Stimulated activated CD4-positive, alpha-beta T cell treated with anti-CD3 and anti-CD28 coated beads, Interleukin-1b, Interleukin-23, amount 100 ng/mL, for 1 hour (primary cell): ENCODE results near the gene BPIFA3.

ENCODE experiments used
- DNase-seq, 2 donors: peaks; one replicate each; pipeline ENCODE4 v3.0.0-alpha.2; 2020; ENCODE audit warnings: low read depth in 2 of 2

BPIFA3 gene

DNA sequence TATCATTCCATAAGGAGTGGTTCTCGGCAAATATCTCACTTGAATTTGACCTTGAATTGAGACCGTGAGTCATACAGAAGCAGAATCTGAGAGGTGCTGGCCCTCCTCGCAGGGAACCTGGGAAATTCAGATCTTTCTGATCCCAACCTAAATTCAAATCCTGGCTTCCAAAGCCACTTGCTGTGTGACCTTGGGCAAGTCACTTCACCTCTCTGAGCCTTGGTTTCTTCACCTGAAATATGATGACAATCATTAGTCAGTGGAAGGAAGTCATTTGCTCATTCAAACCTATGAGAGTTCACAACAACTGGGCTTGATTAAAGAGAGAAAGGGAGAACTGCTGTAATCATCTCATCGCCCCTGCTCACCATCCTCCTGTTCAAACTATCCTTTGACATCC is 7.2 kb downstream of the BPIFA3 start:
- DNase-seq, result no peak

DNA sequence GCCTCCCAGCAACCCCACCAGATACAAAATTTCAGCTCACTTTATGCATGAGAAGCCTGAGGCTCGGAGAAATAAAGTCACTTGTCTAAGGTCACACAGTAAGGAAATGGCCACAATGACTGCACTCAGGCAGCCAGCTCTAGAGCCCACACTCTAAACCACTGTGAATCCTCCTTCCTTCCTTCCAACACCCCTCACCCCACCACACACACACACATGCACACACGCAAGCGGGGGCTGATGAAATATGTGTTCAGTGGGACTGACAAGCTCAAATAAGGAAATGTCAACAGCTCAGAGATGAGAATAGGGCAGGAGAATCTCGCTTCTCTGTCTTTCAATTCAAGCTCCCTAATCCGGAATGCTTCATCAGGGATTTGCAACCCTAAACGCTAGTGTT is 12.7 kb downstream of the BPIFA3 start:
- no peak for DNase-seq

DNA sequence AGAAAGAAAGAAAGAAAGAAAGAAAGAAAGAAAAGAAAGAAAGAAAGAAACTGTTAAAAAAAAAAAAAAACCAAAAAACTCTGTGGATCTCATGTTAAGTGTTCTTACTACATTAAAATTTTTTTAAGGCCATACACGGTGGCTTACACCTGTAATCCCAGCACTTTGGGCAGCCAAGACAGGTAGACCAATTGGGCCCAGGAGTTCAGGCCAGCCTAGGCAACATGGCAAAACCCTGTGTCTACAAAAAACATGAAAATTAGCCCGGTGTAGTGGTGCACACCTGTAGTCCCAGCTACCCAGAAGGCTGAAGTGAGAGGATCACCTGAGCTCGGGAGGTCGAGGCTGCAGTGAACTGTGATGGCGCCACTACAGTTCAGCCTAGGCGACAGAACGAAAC is 14.1 kb downstream of the BPIFA3 start:
- DNase-seq, result no peak

DNA sequence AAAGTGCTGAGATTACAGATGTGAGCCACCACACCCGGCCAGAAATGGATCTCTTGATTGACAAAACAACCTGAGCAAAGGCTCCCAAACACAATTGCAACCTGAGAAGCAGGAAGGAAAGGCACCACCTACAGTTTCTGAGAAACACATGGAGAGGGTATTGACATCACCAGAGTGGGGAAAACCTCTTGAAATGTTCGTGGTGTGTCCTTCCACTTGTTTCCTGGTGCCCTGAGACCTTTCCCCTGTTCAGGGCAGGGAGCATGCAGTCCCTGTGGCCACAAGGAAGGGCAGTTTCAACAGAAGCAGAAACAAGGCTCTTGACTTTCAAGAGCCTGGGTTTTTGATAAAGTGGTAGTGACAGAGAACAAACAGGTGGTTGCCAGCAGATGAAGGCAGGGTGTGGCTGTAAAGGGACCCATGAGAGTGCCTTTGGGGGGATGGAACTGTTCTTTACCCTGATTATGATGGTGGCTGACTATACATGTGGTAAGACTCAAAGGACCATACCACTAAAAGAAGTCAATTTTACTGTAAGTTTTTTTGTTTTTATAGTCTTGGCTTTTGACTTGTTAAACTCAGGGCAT is 15.4 kb downstream of the BPIFA3 start:
- DNase-seq, result no peak

DNA sequence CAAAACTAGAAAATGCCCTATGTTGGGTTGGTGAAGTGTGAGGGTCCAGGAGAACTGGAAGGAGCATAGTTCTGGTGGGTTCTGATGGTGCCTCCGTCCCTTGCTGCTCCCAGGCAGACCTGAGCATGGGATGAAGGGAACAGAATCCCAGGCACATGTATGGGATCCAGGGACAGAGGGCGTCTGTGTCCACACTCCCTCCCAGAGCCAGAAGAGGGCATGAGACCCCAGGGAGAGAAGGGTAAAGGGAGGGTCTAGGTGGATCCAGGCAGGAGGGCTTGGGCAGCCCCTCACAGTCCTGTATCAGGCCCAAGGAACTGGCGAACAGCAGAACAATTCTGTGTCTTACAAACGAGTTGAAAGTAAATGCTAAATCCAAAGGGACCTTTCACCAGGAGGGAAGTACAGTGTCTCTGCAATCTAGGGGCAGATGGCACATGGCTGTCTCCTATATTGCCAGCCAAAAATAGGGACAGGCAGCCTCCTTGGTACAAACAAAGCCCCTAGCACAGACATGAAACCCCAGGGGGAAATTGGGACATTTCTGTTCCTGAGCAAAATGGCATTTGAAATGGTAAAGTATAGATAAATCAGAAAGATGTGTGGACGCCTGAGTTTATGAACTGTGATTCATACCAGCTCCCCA is 16.1 kb downstream of the BPIFA3 start:
- DNase-seq, result no peak

DNA sequence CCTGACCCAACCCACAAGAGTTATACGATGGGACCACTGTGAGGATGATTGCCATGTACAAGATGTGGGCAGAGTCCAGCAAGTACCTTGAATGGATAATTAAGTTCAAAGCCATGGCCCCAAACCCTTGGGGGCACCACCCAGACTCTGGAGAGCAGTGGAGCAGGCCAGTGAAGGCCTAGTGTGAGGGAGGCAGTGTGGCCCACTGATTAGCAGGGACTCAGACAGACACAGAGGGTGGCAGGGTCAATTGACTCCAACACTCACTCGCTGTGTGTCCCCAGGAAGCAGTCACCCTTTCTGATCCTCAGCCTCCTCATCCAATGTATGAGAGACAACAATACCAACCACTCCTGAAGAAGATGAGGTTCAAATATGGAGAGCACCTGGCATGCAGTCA is 16.9 kb downstream of the BPIFA3 start:
- no peak for DNase-seq

DNA sequence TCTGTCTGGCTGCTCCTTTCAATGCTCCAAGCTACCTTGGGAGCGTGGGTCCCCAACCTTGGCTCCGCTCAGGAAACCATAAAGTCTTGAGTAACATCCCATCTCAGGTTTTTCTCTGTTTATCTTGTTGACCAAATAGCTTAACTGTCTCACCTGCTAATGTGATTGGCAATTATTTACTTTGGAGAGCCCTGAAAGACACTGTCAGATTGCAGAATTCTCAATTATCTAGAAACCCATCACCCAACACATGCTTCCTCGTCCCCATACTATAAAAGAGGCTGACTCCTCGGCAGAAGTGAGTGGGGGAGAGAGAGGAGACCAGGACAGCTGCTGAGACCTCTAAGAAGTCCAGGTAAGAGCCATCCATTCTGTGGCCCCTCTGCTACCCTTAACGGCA is 18.5 kb downstream of the BPIFA3 start, which contains the start of gene BPIFA1:
Gene BPIFA1, plus strand, starts transcription at position 301 of the 400 bp plus-strand sequence. CDS start 1,716 bp downstream, outside the sequence.
- DNase-seq, result no peak

DNA sequence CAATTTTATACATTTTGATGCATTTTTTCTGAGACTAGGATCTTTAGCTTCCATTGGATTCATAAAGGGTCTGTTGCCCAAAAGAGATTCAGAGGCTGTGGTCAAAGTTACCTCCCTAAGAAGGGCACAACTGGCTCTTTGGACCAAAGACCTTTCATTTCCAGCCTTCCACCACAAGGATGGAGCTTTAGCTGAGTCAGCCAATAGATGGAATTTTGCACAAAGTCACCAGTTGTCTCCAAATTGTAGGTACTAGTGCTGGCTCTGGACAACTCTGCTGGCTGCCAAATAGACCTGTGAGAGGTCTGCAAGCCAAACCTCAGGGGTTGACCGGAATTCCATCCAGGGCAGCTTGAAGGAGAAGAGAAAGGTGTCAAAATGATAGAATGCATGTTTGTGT is 19.2 kb downstream of the BPIFA3 start:
- no peak for DNase-seq

DNA sequence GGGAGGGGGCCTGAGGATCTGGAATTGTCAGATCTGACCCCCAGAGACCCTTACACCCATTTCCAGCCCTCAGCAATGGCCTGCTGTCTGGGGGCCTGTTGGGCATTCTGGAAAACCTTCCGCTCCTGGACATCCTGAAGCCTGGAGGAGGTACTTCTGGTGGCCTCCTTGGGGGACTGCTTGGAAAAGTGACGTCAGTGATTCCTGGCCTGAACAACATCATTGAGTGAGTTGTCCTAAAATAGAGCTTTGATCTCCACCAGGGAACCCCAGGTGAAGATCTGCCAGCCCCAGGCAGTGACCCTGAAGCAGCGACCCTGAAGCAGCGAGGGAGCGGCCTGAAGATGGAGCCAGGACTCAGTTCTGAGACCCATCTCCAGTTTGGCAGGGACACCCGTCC is 20.8 kb downstream of the BPIFA3 start:
- DNase-seq, result no peak

DNA sequence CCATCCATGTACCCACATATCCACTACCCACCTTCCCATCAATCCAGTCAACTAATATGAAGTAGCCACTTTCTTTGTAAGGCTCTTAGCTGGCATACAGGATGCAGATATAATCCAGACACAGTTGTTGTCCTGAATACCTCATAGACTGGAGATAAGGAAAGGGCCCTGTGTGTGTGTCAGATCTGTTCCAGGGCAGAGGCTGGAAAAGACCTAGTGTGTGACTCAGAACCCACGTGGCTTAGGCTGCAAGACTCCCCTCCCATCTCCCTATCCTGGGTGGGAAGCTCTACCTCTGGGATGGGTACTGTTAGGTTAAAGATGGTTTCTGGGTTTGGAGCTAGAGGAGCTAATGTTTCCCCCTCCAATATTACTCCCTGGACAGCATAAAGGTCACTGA is 22.3 kb downstream of the BPIFA3 start:
- DNase-seq, result no peak

DNA sequence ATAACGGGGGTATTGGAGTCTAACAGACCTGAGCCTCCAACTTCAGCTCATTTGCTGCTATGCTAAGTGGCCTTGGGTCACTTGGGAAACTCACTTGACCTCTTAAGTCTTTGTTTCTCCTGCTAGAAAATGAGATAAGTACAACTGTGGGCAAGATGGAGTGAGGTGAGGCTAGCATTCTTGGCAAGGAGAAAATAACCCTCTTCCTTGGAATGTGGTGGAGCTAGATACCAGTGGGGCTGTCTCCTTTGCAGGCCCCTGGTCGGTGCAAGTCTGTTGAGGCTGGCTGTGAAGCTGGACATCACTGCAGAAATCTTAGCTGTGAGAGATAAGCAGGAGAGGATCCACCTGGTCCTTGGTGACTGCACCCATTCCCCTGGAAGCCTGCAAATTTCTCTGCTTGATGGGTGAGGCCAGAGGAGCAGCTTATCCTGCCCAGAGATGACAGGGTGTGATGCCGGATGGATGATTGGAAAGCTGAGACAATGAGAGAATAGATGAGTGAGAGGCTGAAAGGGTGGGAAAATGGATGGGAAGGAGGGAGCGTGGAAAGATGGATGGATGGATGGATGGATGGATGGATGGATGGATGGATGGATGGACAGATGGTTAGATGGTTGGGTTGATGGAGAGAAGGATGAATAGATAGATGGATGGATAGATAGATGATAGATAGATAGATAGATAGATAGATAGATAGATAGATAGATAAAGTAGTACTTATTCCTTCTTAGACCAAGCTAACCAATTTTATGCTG is 23.0 kb downstream of the BPIFA3 start:
- no peak for DNase-seq

DNA sequence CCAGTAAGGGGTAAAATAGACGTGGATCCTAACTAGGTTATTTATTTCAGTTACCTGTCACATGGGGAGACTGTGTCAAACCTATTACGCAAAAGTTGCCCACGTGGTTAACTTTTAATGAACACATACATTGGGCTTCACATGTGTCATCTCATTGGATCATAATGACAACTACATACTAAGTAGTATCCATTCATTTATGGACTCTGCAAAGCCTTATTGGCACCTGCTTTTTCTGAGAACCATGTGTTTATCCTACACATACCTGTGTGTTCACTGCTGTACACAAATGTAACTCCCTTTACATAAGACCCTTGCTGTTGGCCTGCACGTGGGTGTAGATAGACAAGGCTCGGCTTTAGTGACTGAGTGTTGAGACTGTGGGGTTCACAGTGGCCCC is 23.8 kb downstream of the BPIFA3 start:
- no peak for DNase-seq

DNA sequence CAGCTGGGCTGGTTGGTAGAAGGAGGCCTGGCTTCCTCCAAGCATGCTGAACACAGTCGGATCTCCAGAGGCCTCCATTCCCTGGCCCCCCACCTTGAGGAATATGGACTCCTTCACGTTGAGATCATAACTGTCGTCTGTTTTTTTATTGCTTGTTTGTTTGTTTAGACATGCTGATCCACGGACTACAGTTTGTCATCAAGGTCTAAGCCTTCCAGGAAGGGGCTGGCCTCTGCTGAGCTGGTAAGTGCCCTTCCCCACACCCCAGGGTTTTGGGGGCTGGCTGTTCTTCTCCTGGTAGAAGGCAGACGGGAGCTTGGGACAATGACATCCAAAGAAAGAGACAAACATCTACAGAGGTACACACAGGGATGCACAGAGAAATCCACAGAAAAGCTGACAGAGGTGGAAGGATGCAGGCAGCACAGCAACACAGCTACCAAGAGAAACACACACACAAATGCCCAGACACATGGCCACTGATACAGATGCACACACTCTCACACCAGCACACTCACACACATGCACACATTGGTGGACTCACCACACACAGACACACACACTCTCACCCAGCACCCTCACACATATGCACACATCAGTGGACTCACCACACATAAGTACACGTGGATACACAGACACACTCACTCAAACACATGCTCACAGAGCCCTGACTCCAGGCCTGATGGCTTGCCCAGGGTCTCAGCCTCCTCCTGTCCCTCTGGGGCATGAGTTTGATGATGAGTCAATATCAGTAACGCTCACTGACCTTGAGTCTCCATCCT is 25.4 kb downstream of the BPIFA3 start:
- no peak for DNase-seq

DNA sequence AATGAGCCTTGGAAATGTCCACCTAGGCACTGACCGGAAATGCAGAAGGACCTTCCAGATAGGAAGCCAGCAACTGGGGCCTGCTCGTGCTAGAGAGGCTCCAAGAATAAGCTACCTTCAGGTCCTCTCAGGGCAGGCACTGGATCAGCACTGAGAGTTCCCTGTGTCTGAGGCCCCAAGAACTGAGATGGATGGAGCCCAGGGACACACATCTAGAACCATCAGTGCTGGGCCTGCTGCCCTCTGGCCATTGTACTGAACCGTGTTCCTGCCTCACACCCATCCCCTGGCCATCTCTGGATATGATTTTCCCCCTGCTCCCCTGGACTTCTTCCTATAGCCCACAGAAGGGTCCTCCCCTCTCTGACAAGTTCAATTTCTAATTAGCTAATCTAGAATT is 28.9 kb downstream of the BPIFA3 start:
- DNase-seq, result no peak

DNA sequence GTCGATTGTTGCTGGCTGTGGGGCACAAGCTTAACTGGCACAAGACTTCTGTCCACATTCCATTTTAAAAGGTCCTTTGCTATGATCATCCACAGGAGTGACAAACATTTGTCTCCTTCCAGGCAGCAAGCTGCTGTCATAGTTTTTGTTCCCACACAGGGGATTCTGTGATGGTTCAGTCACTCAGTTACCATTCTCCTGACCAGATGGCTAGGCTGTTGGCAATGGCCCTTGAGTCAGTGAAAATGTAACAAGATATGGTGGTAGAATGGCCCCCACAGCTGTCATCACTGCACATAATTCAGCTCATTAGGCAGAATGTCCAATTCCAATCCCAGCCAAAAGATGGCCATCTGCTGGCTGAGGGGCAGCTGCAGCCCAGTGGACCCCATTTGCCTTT is 32.3 kb downstream of the BPIFA3 start:
- DNase-seq, result no peak

DNA sequence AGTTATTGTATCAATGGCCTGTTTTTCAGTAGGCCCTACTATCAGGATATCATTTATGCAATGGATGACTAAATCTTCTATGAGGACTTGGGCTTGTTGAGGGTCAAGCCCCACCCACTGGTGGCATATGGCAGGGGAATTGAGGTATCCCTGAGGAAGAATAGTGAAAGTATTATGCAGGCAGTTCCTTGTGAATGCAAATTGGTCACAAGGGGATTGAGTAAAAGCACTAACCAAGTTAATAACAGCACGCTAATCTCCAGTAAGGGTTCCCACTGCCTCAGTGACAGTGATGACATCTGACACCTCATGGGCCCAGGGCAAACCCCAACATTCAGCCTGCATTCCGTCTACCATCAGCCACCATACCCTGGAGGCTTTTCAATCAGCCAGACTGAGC is 33.5 kb downstream of the BPIFA3 start:
- DNase-seq, result no peak

DNA sequence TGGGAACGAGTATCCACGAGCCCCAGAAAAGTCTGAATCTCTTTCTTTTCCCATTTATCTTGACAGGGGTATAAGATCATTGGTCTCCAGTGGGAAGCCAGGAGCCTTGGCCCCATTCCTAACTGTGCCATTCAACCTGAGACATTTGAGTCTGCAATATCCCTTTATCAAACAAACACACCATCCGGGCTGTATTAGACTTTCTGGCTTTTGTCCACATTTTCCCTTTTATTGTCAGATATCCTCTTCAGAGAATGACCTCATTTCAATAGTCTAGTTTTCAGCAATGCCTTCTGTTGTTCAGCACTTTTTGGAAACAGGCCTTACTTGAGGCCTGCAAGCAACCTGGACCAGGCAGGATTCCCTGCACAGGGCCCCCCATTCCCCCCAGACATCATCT is 34.3 kb downstream of the BPIFA3 start:
- no peak for DNase-seq

DNA sequence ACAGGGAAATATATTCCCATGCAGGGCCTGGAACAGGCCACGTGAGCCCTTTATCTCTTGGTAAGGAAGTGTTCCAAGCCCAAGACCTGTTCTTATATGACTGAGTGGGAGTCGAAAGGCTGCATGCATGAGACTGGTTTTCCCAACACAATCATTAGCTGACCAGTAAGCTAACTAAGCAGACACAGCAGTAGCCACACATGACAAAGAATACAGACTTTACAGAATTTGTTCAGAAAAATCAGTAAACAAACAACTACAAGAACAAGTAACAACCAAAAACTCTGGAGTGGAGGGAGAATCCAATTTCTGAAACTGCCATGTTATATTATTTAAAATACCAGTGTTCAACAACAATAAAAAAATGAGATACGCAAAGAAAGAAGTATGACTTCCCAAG is 35.3 kb downstream of the BPIFA3 start:
- DNase-seq, result no peak

DNA sequence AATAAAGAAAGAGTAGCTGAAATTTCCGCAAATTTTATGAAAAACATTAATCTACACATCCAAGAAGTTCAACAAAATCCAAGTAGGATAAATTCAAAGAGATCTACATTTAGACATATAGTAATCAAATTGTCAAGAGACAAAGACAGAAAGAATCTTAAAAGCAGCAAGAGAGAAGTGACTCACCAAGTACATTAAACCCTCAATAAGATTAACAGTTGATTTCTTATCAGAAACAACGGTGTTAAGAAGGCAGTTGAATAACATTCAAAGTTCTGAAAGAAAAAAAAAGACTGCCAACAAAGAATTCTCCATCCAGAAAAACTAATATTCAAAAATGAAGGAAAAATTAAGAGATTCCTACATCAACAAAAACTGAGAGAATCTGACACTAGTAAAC is 37.9 kb downstream of the BPIFA3 start:
- no peak for DNase-seq

DNA sequence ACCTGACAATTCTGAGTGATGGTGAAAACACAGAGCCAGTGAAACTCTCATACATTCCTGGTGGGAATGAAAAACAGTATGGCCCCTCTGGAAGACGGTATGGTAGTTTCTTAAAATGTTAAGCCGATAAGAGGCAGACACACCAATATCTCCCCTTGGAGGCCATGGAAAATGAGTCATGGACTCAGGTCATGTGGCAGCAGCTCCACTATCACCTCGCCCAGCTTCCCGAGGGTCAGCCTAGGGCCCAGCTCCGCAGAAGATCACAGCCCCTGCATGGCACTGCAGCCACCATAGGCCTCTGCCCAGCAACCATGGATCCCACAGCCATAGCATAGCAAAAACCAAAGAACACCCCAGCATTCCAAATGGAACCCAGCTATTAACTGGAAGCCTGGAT is 40.1 kb downstream of the BPIFA3 start:
- no peak for DNase-seq

DNA sequence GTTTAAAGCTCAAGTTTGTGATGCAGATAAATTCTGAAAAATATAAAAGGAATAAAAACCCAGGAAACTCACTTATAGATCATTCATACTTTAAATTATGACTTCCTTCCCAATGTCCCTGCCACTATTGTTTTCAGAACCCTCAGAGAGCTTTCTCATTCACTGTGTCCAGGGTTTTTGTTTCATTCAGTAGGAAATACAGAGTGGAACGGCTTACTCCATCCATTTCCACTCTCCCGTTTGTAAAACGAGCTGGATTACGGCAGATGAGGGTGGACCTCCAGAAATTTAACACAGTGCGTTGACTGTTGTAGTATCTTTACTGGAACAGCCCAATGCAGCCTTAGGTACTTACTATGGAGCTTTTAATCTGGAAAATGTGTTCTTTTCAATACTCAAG is 42.2 kb downstream of the BPIFA3 start:
- DNase-seq, result no peak

DNA sequence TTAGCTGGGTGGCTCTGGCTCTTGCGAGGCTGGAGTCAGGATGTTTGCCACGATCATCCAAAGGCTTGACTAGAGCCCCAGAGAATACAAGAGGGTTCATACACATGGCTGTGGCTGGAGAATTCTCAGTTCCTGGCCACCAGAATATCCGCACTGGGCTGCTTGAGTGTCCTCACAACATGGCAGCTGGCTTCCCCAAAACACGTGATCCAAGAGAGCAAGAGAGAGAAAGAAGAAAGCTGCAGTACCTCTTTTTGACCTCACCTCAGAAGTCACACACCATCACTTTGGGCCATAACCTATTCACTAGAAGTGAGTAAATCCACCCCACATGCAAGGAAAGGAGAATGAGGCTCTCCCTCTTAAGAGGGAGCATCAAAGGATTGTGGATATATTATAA is 44.3 kb downstream of the BPIFA3 start:
- no peak for DNase-seq

DNA sequence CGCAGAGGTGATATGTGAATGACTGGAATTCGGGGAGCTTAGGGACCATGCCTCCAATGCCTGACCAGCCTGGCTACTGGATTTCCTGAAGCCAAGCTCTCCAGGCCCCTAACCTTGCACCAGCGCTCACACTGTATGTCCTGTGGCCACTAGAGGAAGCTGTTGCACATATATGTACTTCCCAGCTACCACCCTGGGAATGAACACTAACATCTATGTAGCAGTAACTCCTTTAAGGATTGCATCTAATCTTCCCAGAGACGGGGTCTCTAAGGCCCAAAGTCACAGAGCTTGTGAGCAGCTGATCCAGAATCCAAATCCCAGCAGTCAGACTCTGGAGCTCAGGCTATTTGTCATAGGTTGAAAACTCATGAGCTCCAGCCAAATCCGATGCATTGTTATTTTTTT is 45.5 kb downstream of the BPIFA3 start:
- no peak for DNase-seq
